ENCODE data around the gene CYFIP1.

Gene CYFIP1

DNA sequence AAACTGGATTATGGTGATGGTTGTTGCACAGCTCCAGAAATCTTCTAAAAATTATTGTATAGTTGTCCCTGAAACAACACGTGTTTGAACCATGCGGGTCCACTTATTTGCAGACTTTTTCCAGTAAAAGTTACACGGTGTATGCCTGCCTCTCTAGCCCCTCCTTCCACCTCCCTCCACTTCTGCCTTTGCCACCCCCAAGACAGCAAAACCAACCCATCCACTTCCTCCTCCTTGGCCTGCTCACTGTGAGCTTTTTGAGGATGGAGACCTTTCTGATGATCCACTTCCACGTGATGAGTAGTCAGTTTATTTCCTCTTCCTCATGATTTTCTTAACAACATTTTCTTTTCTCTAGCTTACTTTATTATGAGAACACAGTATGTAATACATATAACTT, 5.4 kb downstream of the CYFIP1 start:
- no peak overlapping the region for H3K27ac ChIP-seq (ENCODE audit: low read depth, low read length)
- peaks cover 15% of the 10 kb centered on the region for H3K27me3 ChIP-seq (ENCODE audit: control insufficient read depth, low read length)
- no peaks in the 10 kb centered on the region for H3K9me2 ChIP-seq (replicated peaks; ENCODE audit: control insufficient read depth, low read length)
- TF ChIP-seq, protein P1, sequence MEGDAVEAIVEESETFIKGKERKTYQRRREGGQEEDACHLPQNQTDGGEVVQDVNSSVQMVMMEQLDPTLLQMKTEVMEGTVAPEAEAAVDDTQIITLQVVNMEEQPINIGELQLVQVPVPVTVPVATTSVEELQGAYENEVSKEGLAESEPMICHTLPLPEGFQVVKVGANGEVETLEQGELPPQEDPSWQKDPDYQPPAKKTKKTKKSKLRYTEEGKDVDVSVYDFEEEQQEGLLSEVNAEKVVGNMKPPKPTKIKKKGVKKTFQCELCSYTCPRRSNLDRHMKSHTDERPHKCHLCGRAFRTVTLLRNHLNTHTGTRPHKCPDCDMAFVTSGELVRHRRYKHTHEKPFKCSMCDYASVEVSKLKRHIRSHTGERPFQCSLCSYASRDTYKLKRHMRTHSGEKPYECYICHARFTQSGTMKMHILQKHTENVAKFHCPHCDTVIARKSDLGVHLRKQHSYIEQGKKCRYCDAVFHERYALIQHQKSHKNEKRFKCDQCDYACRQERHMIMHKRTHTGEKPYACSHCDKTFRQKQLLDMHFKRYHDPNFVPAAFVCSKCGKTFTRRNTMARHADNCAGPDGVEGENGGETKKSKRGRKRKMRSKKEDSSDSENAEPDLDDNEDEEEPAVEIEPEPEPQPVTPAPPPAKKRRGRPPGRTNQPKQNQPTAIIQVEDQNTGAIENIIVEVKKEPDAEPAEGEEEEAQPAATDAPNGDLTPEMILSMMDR (IDR thresholded peaks at IDR 0.05; ENCODE audit: low read depth, low read length, poor library complexity, severe bottlenecking): no peak
- no peak for TF ChIP-seq EZH2phosphoT487 (IDR thresholded peaks at IDR 0.05; ENCODE audit: borderline replicate concordance, low read length)
- H3K9me3 ChIP-seq (ENCODE audit: control insufficient read depth, insufficient read depth, low read length): no peaks in the 10 kb centered on the region
- no peaks in the 10 kb centered on the region for H3F3A ChIP-seq (ENCODE audit: control insufficient read depth, insufficient read depth)
- no peak overlapping the region for H3K4me3 ChIP-seq (ENCODE audit: low read length)
- H3K4me1 ChIP-seq (ENCODE audit: control insufficient read depth, low read length): peaks cover 4% of the 10 kb centered on the region; the same call in 1 of the 2 replicates
- H3K79me2 ChIP-seq (ENCODE audit: control insufficient read depth, low read length): no peaks in the 10 kb centered on the region
- no peaks in the 10 kb centered on the region for H4K20me1 ChIP-seq (ENCODE audit: control insufficient read depth, insufficient read depth, low read depth, low read length)
- no peak overlapping the region for H3K4me2 ChIP-seq (ENCODE audit: low read length)
- H3K36me3 ChIP-seq (ENCODE audit: control insufficient read depth, low read length): no peaks in the 10 kb centered on the region

DNA sequence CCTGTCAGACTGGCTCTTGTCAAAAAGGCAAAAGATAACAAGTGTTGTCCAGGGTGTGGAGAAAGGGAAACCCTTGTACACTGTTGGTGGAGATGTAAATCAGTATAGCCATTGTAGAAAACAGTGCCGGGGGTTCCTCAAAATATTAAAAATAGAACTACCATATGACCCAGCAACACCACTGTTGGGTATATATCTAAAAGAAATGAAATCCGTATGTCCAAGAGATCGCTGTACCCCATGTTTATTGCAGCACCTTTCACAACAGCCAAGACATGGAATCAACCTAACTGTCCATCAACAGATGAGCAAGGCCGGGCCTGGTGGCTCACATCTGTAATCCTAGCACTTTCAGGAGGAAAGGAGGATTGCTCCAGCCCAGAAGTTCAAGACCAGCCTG, 6.2 kb downstream of the CYFIP1 start:
- H3F3A ChIP-seq (ENCODE audit: control insufficient read depth, insufficient read depth): no peaks in the 10 kb centered on the region
- H3K36me3 ChIP-seq (ENCODE audit: control insufficient read depth, low read length): no peaks in the 10 kb centered on the region
- no peaks in the 10 kb centered on the region for H3K79me2 ChIP-seq (ENCODE audit: control insufficient read depth, low read length)

GRCh38 chr15:22973286-22973685, 6.9 kb downstream of the CYFIP1 start:
- Histone ChIP-seq H3K79me2 (ENCODE audit: control insufficient read depth, low read length) (no peaks in the 10 kb centered on the region), H3K27ac (ENCODE audit: low read depth, low read length) (no peak overlapping the region), H3K4me1 (ENCODE audit: control insufficient read depth, low read length) (peaks cover 3% of the 10 kb centered on the region; the same call in 1 of the 2 replicates), H3K9me3 (ENCODE audit: control insufficient read depth, insufficient read depth, low read length) (peaks cover 4% of the 10 kb centered on the region; the same call in 1 of the 2 replicates), H3K27me3 (ENCODE audit: control insufficient read depth, low read length) (peaks cover under 1% of the 10 kb centered on the region; the same call in 1 of the 2 replicates), H3K4me3 (ENCODE audit: low read length) (no peak overlapping the region), H3K4me2 (ENCODE audit: low read length) (no peak overlapping the region), H3F3A (ENCODE audit: control insufficient read depth, insufficient read depth) (no peaks in the 10 kb centered on the region), H3K36me3 (ENCODE audit: control insufficient read depth, low read length) (no peaks in the 10 kb centered on the region), H4K20me1 (ENCODE audit: control insufficient read depth, insufficient read depth, low read depth, low read length) (no peaks in the 10 kb centered on the region), H3K9me2 (replicated peaks; ENCODE audit: control insufficient read depth, low read length) (no peaks in the 10 kb centered on the region)
- TF ChIP-seq, protein P1 (IDR thresholded peaks at IDR 0.05; ENCODE audit: low read depth, low read length, poor library complexity, severe bottlenecking): no peak
- TF ChIP-seq EZH2phosphoT487 (IDR thresholded peaks at IDR 0.05; ENCODE audit: borderline replicate concordance, low read length): no peak

More for the DNA sequence above, 6.2 kb downstream of the CYFIP1 start:
- no peak overlapping the region for H3K4me3 ChIP-seq (ENCODE audit: low read length)
- H3K9me3 ChIP-seq (ENCODE audit: control insufficient read depth, insufficient read depth, low read length): peaks cover 4% of the 10 kb centered on the region; the same call in 1 of the 2 replicates
- peaks cover 7% of the 10 kb centered on the region for H3K27me3 ChIP-seq (ENCODE audit: control insufficient read depth, low read length)
- no peaks in the 10 kb centered on the region for H3K9me2 ChIP-seq (replicated peaks; ENCODE audit: control insufficient read depth, low read length)
- H4K20me1 ChIP-seq (ENCODE audit: control insufficient read depth, insufficient read depth, low read depth, low read length): no peaks in the 10 kb centered on the region
- no peak overlapping the region for H3K4me2 ChIP-seq (ENCODE audit: low read length)
- TF ChIP-seq, protein P1 (IDR thresholded peaks at IDR 0.05; ENCODE audit: low read depth, low read length, poor library complexity, severe bottlenecking): no peak
- no peak for TF ChIP-seq EZH2phosphoT487 (IDR thresholded peaks at IDR 0.05; ENCODE audit: borderline replicate concordance, low read length)
- H3K27ac ChIP-seq (ENCODE audit: low read depth, low read length): no peak overlapping the region
- no peaks in the 10 kb centered on the region for H3K4me1 ChIP-seq (ENCODE audit: control insufficient read depth, low read length)

Measured in DOHH2 (cell line).